GM12872 (cell line): ENCODE results near the gene PDIA6.

Experiments
- TF ChIP-seq, protein P1 (sequence below): IDR thresholded peaks from 3 replicates; pipeline ENCODE4 v1.5.1; 2011; ENCODE audit warnings: low read depth, mild to moderate bottlenecking, low read length, moderate library complexity; ENCODE audit not compliant: insufficient read depth

Gene PDIA6

DNA sequence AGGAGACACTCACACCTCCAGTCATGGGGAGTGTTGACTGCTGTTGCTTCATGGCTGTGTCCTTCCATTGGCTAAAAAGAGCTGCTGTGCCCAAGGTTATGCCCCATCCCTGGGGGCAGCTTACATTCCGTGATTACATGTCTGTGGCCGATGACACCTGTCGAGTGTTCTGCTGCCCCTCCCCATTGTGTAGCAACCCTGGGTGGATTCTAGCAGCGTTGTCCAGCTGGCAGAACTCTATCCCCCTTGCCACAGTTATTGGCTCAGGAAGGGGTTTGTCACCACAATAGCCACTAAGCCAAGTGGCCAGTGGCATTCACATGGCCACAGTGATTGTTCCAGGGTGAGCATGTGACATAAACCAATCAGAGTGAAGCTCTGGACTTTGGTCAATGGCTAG, 11.6 kb upstream of the PDIA6 start:
- TF ChIP-seq, protein P1, sequence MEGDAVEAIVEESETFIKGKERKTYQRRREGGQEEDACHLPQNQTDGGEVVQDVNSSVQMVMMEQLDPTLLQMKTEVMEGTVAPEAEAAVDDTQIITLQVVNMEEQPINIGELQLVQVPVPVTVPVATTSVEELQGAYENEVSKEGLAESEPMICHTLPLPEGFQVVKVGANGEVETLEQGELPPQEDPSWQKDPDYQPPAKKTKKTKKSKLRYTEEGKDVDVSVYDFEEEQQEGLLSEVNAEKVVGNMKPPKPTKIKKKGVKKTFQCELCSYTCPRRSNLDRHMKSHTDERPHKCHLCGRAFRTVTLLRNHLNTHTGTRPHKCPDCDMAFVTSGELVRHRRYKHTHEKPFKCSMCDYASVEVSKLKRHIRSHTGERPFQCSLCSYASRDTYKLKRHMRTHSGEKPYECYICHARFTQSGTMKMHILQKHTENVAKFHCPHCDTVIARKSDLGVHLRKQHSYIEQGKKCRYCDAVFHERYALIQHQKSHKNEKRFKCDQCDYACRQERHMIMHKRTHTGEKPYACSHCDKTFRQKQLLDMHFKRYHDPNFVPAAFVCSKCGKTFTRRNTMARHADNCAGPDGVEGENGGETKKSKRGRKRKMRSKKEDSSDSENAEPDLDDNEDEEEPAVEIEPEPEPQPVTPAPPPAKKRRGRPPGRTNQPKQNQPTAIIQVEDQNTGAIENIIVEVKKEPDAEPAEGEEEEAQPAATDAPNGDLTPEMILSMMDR: no peak

DNA sequence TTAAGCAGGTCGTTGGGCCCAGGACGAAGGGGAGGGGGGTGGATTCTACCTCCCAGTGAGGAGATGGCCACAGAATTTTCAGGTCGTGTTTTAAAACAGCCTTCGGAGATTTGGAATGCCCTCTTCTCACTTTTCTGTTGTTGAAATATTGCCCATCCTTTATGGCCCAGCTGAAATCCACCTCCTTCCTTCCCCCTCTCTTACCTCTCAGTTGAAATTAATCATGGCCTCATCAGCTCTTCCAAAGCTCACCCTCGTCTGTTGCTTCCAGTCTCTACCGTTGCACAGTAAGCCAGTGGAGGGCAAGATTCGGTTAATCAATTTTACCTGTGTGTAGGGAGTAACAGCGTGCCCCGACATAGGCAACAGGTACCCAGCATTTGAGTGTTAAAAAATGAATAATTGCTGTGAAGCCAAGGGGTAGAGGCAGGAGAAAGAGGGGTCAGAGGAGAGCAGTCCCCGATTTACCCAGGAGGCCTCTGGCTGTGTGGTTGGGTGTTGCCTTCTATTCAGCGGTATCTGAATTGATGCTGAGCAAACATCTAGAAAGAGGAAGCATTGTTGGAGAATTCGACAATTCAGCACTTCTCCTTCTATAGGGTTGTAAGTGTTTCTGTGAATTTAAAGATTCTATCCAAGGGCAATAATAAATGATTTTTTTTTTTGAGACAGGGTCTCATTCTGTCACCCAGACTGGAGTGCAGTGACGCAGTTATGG, 8.6 kb upstream of the PDIA6 start:
- TF ChIP-seq, protein P1: no peak

DNA sequence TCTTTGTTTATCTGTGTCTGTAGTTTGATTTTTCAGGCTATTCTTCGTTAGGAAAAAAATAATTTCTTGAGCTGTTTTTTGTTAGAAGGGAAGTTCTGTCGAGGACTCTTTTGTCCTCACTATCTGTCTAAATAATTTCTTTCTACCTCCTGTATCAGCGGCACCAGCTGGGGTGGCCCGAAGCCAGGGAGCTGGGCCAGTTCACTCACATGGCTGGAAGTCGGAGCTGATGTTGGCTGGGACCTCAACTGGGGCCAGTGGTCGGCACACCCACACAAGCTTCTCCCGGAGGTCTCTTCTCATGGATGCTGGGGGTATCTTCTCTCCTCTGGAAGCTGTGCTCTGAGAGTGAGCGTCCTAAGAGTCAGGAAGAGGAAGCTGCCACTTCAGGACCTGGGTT, 8.0 kb upstream of the PDIA6 start:
- TF ChIP-seq, protein P1: no peak

DNA sequence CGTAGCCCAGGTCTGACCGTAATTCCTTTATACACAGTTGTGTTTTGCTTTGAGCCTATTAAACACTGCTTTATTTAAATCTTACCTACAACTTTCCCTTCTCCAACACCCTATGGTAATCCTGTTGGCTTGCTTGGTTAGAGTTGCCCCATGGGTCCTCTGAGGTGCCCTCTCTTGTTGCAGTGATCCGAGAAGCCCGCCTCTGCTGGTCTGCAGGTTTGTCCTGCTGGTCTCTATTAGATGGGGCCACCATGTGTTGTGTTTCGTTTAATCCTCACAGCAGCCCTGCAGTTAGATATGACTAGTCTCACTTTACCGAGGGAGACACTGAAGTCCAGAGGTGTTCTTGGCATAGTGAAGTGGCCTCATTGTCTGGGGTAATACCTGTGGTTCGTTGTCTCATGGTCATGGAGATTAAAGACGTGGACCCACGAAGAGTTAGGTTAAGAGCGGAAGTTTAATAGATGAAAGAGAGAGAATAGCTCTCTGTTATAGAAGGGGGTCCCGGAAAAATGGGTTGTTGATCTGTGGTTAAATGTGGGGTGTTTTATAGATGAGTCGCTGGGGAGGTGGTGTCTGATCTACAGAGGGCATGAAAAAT, 7.2 kb upstream of the PDIA6 start:
- TF ChIP-seq, protein P1: no peak

DNA sequence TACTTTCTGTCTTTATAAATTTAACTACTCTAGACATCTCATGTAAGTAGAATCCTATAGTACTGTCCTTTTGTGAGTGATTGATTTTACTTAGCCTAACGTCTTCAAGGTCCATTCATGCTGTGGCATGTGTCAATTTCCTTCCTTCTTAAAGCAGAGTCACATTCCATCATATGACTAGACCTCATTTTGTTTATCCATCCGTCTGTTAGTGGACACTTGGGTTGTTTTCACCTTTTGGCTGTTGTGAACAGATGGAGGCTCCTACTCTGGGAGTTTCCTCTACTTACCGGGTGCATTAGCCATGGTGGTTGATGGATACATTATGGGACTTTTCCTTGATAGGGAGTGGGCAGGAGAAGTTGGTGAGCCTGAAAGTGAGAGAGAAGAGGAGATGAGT, 6.4 kb upstream of the PDIA6 start:
- TF ChIP-seq, protein P1: no peak

DNA sequence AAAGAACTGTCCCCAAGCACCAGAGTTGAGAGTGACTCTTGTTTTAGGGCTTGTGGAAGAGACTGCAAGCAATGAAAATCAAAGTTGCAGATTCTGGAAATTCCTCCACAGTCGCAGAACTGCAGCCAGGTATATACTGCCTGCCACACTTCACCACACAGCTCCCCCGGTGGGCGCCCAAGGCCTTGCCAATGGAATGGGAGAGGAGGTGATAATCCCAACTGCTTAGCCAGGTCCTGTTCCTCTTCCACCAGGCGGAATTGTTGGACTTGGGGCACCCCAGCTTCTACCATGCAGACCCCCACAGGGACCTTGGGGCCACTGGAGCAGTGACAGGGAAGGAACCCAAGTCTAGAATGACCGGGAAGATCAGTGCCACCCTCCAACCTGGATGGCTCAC, 4.8 kb upstream of the PDIA6 start:
- TF ChIP-seq, protein P1: 0 out of 3 replicates have a peak, but pooled peaks have one; percentile 8

DNA sequence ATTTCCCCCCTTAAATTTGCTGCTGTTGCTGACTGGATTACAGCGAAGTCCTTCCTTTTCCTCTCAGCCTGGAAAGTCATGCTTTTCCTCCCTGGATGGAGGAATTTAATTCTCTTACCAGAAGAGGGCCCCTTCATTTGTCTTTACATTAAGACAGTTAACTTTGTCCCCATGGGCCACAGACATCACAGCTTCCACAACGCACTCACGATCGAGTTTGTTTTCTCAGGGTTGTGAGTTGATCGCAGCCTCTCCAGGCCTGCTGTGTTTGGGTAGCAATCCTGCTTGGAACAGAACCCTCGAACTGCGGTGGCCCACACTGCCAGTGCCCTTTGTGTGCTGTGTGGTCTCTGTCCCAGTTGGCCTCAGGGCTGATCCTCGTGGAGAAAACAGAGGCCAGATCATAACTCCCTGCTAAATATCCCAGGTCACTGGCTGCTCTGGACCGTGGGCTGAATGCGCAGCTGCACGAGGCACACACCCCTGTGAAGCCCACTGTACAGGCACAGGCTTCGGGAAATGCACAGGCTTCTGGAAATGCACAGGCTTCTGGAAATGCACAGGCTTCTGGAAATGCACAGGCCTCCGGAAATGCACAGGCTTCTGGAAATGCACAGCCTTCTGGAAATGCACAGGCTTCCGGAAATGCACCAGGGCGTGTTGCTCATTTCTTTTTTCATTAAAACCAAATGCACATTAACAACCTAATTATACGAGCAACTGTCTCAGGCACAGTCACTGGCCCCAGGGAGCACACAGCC, 2.2 kb upstream of the PDIA6 start:
- TF ChIP-seq, protein P1: no peak
